GM18861 (cell line): Measurements from ENCODE around the gene SAP130.
"Not testable (repeated sequence)": the region's sequence is repeated elsewhere in the genome, so short reads cannot be mapped to it uniquely, and the experiment has no call there.

Experiments
- ATAC-seq: cut with Tn5 transposase; IDR thresholded peaks from one replicate; pipeline ENCODE4 v1.9.1; 2021; ENCODE audit not compliant: unreplicated experiment

SAP130 gene

DNA sequence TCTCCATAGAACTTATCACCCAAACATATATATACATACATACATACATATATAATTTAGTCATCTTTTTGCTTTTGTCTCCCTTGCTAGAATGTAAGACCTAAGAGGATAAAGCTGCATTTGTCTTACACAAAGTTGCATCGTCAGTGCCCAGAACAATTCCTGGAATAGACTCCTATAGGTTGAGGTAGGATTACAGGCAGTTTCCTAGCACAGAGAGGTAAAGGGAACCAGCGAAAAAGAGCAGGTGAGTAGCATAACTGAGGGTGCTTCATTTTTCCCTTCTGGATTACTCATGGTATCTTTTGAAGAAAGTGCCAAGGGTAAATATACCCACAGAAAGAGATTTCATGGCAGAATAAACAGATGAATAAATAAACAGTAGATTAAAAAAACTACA is 74.0 kb downstream of the SAP130 start:
- ATAC-seq = no peak

GRCh38 chr2:127953128-127953718 is 74.6 kb downstream of the SAP130 start:
- no peak for ATAC-seq

DNA sequence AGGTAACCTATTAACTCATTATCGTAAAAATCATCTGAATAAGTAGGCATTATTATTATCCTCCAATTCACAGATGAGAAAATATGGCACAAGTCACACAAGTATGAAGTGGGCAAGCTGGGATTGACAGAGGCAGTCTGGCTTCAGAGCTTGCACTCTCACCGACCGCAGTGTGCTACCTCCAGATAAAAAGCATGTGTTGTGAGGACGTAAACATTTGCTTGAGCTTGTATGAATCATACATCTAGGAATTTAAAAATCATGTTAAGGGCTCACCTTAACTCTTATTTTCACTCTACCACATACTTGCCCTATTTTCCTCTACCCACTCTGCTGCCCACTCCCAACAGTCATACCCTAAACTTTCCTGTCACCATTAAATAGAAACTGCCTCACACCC is 76.8 kb downstream of the SAP130 start:
- ATAC-seq = no peak

DNA sequence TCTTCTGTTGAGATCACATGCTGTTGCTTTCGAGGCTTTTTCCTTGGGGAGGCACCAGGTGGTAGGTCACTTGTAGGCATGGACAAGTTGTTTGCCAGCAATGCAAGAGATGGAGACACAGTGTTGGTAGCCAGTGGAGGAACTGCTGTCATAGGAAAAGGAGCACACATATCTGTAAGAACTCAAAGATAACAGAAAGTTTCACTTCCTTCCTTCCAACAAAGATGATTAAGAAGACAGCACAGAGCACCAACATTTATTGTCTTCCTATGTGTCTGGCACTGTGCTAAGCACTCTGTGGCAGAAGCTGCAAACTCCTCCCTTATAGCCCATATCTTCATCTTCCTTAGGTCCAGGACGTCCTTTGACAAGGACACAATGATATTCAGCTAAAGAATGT is 77.6 kb downstream of the SAP130 start:
- no peak for ATAC-seq

DNA sequence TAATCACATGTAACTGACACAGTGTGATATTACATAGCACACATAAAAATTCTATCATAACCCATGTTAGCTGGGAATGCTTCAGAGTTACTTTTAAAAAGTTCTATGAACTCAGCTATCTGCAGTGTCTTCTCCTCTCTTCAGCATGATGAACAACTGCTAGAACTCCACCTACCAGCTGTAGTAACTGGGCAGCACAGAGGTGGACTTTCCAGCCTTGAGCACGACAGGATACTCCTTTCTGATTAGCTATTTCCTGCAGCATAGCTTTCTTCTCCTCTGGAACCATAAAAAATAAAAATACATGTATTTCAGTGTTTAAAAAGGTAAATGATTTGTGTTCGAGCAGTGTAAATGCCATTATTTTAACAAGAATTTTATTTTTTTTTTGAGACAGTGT is 82.6 kb downstream of the SAP130 start:
- no peak for ATAC-seq

GRCh38 chr2:127943186-127943585 is 84.7 kb downstream of the SAP130 start:
- ATAC-seq = no peak

- ATAC-seq = no peak
These were observed 85.9 kb downstream of the SAP130 start for GRCh38 chr2:127942002-127942401.

GRCh38 chr2:127941461-127941860 is 86.4 kb downstream of the SAP130 start:
- no peak for ATAC-seq

GRCh38 chr2:127940641-127941040 is 87.2 kb downstream of the SAP130 start:
- ATAC-seq = no peak

GRCh38 chr2:127935337-127935736 is 92.5 kb downstream of the SAP130 start:
- no peak for ATAC-seq

DNA sequence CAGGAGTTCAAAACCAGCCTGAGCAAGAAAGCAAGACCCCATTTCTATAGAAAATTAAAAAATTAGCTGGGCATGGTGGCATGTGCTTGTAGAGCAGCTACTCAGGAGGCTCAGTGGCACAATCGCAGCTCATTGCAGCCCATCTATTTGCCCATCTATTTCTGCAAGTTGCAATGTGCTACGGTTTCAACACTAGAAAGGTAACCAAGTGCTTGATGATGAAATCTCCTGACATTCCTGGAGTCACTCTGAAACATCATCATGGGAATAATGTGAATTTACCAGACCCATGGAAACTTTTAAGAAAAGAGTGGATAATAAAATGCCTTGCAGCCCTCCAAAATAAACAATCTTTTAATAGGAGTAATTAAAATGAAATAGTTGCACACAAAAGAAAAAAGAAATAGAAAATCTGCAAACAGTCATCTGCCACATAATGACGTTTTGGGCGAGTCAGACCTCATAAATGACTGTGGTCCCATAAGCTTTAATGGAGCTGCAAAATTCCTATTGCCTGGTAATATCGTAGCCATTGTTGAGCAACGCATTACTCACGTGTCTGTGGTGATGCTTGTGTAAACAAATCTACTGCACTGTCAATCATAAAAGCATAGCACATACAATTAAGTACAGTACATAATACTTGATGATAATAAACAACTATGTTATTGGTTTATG is 95.5 kb downstream of the SAP130 start:
- no peak for ATAC-seq

- no peak for ATAC-seq
These were observed 98.4 kb downstream of the SAP130 start for GRCh38 chr2:127929449-127929848.

DNA sequence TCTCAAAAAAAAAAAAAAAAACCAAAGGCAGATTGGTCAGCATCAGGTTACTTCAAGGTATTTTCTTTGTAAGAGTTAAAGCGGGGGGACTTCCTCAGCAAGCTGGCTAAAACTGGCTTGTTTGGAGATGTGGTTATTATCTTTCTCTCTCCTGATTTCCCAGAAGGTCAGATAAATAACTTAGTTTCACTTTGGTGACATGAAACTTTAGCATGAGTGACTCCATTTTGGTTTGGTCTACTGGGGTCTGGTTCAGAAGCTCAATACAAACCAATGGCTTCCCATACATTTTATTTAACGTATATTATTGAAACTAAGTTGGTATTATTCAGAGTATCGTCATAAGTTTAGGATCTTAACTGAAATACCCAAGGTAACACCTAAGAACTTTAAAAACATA is 100.5 kb downstream of the SAP130 start:
- no peak for ATAC-seq

GRCh38 chr2:127917916-127918315 is 109.9 kb downstream of the SAP130 start:
- no peak for ATAC-seq

DNA sequence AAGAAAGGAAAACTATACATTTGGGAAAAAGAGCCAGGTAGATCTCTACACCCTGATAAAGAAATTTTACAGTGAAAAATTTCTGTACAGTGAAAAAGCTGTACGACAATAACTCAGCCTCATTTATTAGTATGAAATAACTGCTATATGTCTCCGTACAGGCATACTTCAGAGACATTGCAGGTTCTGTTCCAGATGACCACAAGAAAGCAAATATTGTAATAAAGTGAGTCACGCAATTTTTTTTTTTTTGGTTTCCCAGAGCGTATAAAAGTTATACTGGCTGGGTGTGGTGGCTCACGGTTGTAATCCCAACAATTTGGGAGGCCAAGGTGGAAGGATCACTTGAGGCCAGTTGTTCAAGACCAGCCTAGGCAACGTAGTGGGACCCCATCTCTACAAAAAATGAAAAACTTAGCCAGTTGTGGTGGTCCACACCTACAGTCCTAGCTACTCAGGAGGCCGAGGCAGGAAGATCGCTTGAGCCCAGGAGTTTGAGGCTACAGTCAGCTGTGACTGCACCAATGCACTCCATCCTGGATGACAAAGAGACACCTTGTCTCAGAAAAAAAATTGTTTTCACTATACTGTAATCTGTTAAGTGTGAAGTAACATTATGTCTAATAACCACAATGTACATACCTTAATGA is 113.9 kb downstream of the SAP130 start:
- ATAC-seq = no peak

DNA sequence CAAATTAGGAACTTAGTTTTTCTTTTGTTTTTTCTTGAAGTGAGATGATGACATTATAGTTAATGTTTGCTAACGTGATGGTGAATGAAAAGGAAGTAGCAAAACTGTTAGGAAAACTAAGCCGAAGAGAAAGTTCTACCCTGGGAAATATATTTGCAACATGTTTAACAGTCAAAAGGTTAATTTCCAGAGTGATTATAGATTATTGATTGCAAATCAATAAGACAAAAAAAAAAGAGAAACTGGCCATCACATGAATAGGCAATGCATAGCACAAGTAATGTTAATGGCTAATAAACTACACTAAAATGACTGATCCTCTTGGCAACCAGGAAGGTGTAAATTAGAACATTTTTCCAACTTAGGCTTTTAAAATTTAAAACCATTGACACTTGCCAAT is 116.1 kb downstream of the SAP130 start:
- ATAC-seq = no peak

DNA sequence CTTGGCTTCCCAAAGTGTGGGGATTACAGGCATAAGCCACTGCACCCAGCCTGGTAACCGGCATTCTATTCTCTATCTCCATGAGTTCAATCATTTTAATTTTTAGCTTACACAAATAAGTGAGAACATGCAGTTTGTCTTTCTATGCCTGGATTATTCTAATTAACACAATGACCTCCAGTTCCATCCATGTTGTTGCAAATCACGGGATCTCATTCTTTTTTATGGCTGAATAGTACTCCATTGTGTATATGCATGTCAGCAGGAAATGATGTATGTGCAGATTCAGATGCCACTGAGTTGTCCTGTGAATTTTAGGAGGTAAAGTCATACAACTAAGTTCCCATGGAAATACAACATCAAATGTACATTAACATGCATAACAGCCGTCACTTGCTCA is 117.4 kb downstream of the SAP130 start:
- no peak for ATAC-seq

GRCh38 chr2:127909019-127909418 is 118.8 kb downstream of the SAP130 start:
- ATAC-seq = no peak

DNA sequence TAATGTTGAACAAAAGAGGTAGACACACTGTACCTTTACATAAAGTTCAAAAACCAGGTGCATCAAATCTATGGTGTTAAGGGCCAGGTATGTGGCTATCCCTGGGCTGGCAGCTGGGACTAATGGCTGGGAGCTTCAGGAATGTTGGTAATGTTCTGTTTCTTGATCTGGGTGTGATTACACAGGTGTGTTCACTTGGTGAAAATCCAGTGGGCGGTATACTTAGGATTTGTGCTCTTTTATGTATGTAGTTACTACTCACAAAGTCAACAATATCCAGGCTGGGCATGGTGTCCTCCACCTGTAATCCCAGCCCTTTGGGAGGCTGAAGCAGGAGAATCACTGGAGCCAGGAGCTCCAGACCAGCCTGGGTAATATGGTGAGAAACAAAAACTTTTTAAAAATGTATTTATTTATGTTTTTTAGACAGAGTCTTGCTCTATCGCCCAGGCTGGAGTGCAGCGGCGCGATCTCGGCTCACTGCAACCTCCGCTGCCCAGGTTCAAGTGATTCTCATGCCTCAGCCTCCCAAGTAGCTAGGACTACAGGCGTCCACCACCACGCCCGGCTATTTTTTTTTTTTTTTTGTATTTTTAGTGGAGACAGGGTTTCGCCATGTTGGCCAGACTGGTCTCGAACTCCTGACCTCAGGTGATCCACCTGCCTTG is 120.0 kb downstream of the SAP130 start:
- ATAC-seq = not testable (repeated sequence)

- ATAC-seq = no peak
These were observed 121.5 kb downstream of the SAP130 start for GRCh38 chr2:127906206-127906926.

GRCh38 chr2:127901339-127902056 is 126.4 kb downstream of the SAP130 start:
- no peak for ATAC-seq
